ENCODE results near the gene MOSMO. TPM values are rescaled to one million over a fixed set of nuclear protein-coding genes. Genes with fewer than 3 reads are reported as not detected.
A peak's percentile ranks its signal among the peaks of the same experiment; 100 is the strongest.

MOSMO gene
- total and polyA plus RNA-seq, 2 of the 13 experiments (the other 11 are each of a cell fraction or from before 2014, with no cell fraction given), result 26.7 to 32.6 TPM

DNA sequence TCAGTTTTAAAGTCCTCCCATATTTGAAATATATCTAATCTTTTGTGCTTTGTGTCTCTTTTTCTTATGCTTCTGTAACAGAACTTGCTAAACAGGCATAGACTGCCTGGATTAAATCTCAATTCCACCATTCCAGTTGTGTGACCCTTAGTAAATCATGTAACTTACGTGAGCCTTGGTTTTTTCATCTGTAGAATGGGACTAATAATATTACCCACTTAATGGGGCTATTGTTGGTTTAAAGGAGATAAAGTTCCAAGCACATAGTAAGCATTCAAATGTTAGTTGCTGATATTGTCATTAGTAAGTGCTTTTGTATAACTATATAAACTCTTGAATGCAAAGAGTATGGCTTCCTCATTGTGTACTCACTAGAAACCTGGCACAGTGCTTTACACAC lies 78.5 kb downstream of the MOSMO start:
- ATAC-seq (no peak), DNase-seq (ENCODE audit: low spot score) (no peak), FAIRE-seq (no peak)
- CTCF ChIA-PET (ENCODE audit: low intra/inter-chr PET ratio, low total read pairs), result no interaction called here
- Histone ChIP-seq H3K4me3 (replicated peaks in 1 of 3; ENCODE audit: insufficient read depth in 1 of 3, low read depth in 2 of 3, low read length in 3 of 3) (no peak overlapping the region), H3K27me3 (ENCODE audit: control insufficient read depth in 1 of 2, insufficient read depth in 2 of 2, low read length in 2 of 2) (no peaks in the 10 kb centered on the region), H2AFZ (ENCODE audit: low read length) (no peak overlapping the region), H3K9ac (ENCODE audit: insufficient read depth, low read depth, low read length) (no peak overlapping the region), H3K9me3 (ENCODE audit: low read length) (no peaks in the 10 kb centered on the region), H3K79me2 (ENCODE audit: insufficient read depth, low read length) (no peaks in the 10 kb centered on the region), H3K4me2 (ENCODE audit: low read depth, low read length) (no peak overlapping the region), H3K4me1 (ENCODE audit: insufficient read depth, low read length) (no peaks in the 10 kb centered on the region), H4K20me1 (ENCODE audit: insufficient read depth, low read length) (no peaks in the 10 kb centered on the region), H3K27ac (ENCODE audit: extremely low read length, insufficient read depth, low read length) (no peak overlapping the region), H3K36me3 (replicated peaks in 1 of 2; ENCODE audit: control insufficient read depth in 1 of 2, insufficient read depth in 2 of 2, low read length in 2 of 2) (peaks cover 0 to 8% of the 10 kb centered on the region in 2 experiments; a peak in 2 of 5 replicates)
- no TSS peak for BruUV-seq (replicated peaks)
- intact Hi-C loops (cut with micrococcal nuclease; ENCODE audit: unreplicated experiment), result no loop called here
- POLR2A ChIA-PET, result no interaction called here
- TF ChIP-seq RXRB (CRISPR knock-in tag; IDR thresholded peaks at IDR 0.05; ENCODE audit: borderline replicate concordance) (no peak), KLF15 (CRISPR knock-in tag; IDR thresholded peaks at IDR 0.05; ENCODE audit: borderline replicate concordance) (no peak), RARA (CRISPR knock-in tag; IDR thresholded peaks at IDR 0.05) (no peak), ZNF629 (CRISPR knock-in tag; conservative IDR thresholded peaks at IDR 0.05) (peak; percentile 83)
- in situ Hi-C loops (cut with HindIII; ENCODE audit: extremely low pct_ligation_motif_present, low pct_unique_long_range_greater_than_20kb), result loop anchor here (25.0 kb wide), 1 partner anchor 274 kb away; no protein-coding TSS in a partner anchor
- 100% methylated on average over 1 of the region's 1 CpG for WGBS (ENCODE audit: low lambda C conversion rate)

DNA sequence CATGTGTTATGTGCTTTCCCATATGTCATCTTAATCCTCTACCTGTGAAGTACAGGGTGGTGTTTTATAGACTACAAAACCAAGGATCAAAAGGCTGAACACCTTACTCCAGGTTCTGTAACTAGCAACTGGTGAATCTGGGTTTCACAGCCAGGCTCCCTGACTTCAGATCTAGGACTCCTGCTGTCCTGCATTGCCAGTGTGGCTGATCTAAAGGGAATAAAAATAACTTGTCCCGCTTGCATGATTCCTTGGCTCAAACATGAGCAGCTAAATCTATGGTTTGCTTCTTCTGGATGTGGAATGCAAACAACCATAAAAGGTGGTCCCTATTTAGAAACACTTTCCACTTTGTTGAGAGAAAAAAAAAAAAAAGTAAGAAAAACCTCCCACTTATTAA lies 80.7 kb downstream of the MOSMO start:
- H3K4me2 ChIP-seq (ENCODE audit: low read depth, low read length), result no peak overlapping the region
- ChIA-PET CTCF (ENCODE audit: low intra/inter-chr PET ratio, low total read pairs) (no interaction called here), POLR2A (no interaction called here)
- H3K27me3 ChIP-seq (ENCODE audit: control insufficient read depth in 1 of 2, insufficient read depth in 2 of 2, low read length in 2 of 2), result peaks cover 0 to 10% of the 10 kb centered on the region in 2 experiments; a peak in 1 of 5 replicates
- no peak overlapping the region for H3K27ac ChIP-seq (ENCODE audit: extremely low read length, insufficient read depth, low read length)
- peaks cover 10% of the 10 kb centered on the region for H3K4me1 ChIP-seq (ENCODE audit: insufficient read depth, low read length)
- H2AFZ ChIP-seq (ENCODE audit: low read length), result no peak overlapping the region
- 94% methylated on average over 1 of the region's 1 CpG for WGBS (ENCODE audit: low lambda C conversion rate)
- no peak overlapping the region for H3K9ac ChIP-seq (ENCODE audit: insufficient read depth, low read depth, low read length)
- BruUV-seq (replicated peaks), result no TSS peak
- H3K79me2 ChIP-seq (ENCODE audit: insufficient read depth, low read length), result no peaks in the 10 kb centered on the region
- no peaks in the 10 kb centered on the region for H3K9me3 ChIP-seq (ENCODE audit: low read length)
- ATAC-seq, result no peak
- H3K36me3 ChIP-seq (replicated peaks in 1 of 2; ENCODE audit: control insufficient read depth in 1 of 2, insufficient read depth in 2 of 2, low read length in 2 of 2), result peaks cover 0 to 8% of the 10 kb centered on the region in 2 experiments; a peak in 2 of 5 replicates
- intact Hi-C loops (cut with micrococcal nuclease; ENCODE audit: unreplicated experiment) (no loop called here), in situ Hi-C loops (cut with HindIII; ENCODE audit: extremely low pct_ligation_motif_present, low pct_unique_long_range_greater_than_20kb) (loop anchor here (25.0 kb wide), 1 partner anchor 276 kb away; no protein-coding TSS in a partner anchor)
- FAIRE-seq, result no peak
- no peaks in the 10 kb centered on the region for H4K20me1 ChIP-seq (ENCODE audit: insufficient read depth, low read length)
- no peak for DNase-seq (ENCODE audit: low spot score)
- H3K4me3 ChIP-seq (replicated peaks in 1 of 3; ENCODE audit: insufficient read depth in 1 of 3, low read depth in 2 of 3, low read length in 3 of 3), result no peak overlapping the region
- TF ChIP-seq, protein P1, sequence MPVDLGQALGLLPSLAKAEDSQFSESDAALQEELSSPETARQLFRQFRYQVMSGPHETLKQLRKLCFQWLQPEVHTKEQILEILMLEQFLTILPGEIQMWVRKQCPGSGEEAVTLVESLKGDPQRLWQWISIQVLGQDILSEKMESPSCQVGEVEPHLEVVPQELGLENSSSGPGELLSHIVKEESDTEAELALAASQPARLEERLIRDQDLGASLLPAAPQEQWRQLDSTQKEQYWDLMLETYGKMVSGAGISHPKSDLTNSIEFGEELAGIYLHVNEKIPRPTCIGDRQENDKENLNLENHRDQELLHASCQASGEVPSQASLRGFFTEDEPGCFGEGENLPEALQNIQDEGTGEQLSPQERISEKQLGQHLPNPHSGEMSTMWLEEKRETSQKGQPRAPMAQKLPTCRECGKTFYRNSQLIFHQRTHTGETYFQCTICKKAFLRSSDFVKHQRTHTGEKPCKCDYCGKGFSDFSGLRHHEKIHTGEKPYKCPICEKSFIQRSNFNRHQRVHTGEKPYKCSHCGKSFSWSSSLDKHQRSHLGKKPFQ (CRISPR knock-in tag; IDR thresholded peaks at IDR 0.05; ENCODE audit: insufficient replicate concordance), result no peak
- TF ChIP-seq HDAC2 (CRISPR knock-in tag; IDR thresholded peaks at IDR 0.05) (no peak), KDM6A (CRISPR knock-in tag; IDR thresholded peaks at IDR 0.05; ENCODE audit: low read depth) (no peak), PRPF4 (IDR thresholded peaks at IDR 0.05; ENCODE audit: low read depth, low read length, poor library complexity, severe bottlenecking) (no peak), FOSL2 (CRISPR knock-in tag; IDR thresholded peaks at IDR 0.05) (no peak), MLLT10 (CRISPR knock-in tag; IDR thresholded peaks at IDR 0.05) (no peak), ZNF562 (CRISPR knock-in tag; IDR thresholded peaks at IDR 0.05; ENCODE audit: borderline replicate concordance) (no peak), GZF1 (CRISPR knock-in tag; IDR thresholded peaks at IDR 0.05) (no peak), CHD4 (IDR thresholded peaks at IDR 0.05; ENCODE audit: borderline replicate concordance, low read length) (no peak), HNRNPL (IDR thresholded peaks at IDR 0.05; ENCODE audit: low read depth, low read length) (no peak)
- TF ChIP-seq, protein P2, sequence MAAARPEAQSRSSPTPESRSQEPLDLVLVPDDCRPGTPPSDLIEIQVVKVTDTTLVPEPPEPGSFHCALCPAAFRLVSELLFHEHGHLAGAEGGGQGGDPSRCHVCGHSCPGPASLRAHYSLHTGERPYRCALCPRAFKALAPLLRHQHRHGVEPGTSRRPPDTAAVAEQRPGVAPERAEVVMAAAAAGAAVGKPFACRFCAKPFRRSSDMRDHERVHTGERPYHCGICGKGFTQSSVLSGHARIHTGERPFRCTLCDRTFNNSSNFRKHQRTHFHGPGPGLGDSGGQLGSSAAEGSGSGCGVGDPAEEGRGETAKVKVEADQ (CRISPR knock-in tag; IDR thresholded peaks at IDR 0.05; ENCODE audit: borderline replicate concordance), result no peak
- TF ChIP-seq, protein P3, sequence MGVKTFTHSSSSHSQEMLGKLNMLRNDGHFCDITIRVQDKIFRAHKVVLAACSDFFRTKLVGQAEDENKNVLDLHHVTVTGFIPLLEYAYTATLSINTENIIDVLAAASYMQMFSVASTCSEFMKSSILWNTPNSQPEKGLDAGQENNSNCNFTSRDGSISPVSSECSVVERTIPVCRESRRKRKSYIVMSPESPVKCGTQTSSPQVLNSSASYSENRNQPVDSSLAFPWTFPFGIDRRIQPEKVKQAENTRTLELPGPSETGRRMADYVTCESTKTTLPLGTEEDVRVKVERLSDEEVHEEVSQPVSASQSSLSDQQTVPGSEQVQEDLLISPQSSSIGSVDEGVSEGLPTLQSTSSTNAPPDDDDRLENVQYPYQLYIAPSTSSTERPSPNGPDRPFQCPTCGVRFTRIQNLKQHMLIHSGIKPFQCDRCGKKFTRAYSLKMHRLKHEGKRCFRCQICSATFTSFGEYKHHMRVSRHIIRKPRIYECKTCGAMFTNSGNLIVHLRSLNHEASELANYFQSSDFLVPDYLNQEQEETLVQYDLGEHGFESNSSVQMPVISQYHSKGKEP (CRISPR knock-in tag; IDR thresholded peaks at IDR 0.05), result no peak

Data from HepG2 (cell line).